ENCODE data around the gene PROSER3.

DNA sequence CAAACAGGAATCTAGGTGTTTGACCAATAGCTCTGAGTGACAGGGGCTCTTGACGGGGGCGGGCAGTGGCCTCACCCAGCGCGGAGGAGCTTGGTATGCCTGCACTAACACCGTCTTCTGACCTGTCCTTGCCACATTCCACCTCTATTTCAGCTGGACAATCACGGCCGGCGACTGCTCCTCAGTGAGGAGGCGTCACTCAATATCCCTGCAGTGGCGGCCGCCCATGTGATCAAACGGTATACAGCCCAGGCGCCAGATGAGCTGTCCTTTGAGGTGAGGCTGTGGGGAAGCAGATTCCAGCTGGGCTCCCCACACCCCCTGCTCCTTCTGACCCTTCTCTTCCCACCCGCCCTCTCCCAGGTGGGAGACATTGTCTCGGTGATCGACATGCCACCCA, 22.1 kb downstream of the PROSER3 start:
- TF ChIP-seq, protein P1, sequence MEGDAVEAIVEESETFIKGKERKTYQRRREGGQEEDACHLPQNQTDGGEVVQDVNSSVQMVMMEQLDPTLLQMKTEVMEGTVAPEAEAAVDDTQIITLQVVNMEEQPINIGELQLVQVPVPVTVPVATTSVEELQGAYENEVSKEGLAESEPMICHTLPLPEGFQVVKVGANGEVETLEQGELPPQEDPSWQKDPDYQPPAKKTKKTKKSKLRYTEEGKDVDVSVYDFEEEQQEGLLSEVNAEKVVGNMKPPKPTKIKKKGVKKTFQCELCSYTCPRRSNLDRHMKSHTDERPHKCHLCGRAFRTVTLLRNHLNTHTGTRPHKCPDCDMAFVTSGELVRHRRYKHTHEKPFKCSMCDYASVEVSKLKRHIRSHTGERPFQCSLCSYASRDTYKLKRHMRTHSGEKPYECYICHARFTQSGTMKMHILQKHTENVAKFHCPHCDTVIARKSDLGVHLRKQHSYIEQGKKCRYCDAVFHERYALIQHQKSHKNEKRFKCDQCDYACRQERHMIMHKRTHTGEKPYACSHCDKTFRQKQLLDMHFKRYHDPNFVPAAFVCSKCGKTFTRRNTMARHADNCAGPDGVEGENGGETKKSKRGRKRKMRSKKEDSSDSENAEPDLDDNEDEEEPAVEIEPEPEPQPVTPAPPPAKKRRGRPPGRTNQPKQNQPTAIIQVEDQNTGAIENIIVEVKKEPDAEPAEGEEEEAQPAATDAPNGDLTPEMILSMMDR (conservative IDR thresholded peaks at IDR 0.05; ENCODE audit: low read depth, low read length) = no peak
- no peak for TF ChIP-seq MAZ (IDR thresholded peaks at IDR 0.05; ENCODE audit: borderline replicate concordance, low read depth, low read length)
- no peak for TF ChIP-seq RCOR1 (IDR thresholded peaks at IDR 0.05; ENCODE audit: insufficient replicate concordance, low read length)
- no peak for TF ChIP-seq POLR2A (IDR thresholded peaks at IDR 0.05; ENCODE audit: low read depth, low read length)
- TF ChIP-seq CHD1 (IDR thresholded peaks at IDR 0.05; ENCODE audit: low read depth, low read length) = no peak
- TF ChIP-seq, protein P2, sequence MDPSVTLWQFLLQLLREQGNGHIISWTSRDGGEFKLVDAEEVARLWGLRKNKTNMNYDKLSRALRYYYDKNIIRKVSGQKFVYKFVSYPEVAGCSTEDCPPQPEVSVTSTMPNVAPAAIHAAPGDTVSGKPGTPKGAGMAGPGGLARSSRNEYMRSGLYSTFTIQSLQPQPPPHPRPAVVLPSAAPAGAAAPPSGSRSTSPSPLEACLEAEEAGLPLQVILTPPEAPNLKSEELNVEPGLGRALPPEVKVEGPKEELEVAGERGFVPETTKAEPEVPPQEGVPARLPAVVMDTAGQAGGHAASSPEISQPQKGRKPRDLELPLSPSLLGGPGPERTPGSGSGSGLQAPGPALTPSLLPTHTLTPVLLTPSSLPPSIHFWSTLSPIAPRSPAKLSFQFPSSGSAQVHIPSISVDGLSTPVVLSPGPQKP (IDR thresholded peaks at IDR 0.05; ENCODE audit: borderline replicate concordance, low read depth, low read length) = no peak
- TF ChIP-seq RAD21 (IDR thresholded peaks at IDR 0.05; ENCODE audit: low read length) = no peak
- TF ChIP-seq FOS (IDR thresholded peaks at IDR 0.05; ENCODE audit: low read depth, low read length) = no peak
- no peak for TF ChIP-seq SMC3 (IDR thresholded peaks at IDR 0.05; ENCODE audit: low read depth, low read length)
- no peak for TF ChIP-seq MXI1 (IDR thresholded peaks at IDR 0.05; ENCODE audit: borderline replicate concordance, low read depth, low read length)
- TF ChIP-seq, protein P3, sequence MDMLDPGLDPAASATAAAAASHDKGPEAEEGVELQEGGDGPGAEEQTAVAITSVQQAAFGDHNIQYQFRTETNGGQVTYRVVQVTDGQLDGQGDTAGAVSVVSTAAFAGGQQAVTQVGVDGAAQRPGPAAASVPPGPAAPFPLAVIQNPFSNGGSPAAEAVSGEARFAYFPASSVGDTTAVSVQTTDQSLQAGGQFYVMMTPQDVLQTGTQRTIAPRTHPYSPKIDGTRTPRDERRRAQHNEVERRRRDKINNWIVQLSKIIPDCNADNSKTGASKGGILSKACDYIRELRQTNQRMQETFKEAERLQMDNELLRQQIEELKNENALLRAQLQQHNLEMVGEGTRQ (IDR thresholded peaks at IDR 0.05; ENCODE audit: low read depth, low read length) = no peak
- no peak for TF ChIP-seq CEBPB (IDR thresholded peaks at IDR 0.05; ENCODE audit: low read depth, low read length)
- no peak for TF ChIP-seq BHLHE40 (IDR thresholded peaks at IDR 0.05; ENCODE audit: low read depth, low read length)

Data from IMR-90 (cell line).